Natural killer cell (primary cell): Measurements from ENCODE around the gene MPV17. TPM values are rescaled to one million over a fixed set of nuclear protein-coding genes. Genes with fewer than 3 reads are reported as not detected.
"Not testable (repeated sequence)": the region's sequence is repeated elsewhere in the genome, so short reads cannot be mapped to it uniquely, and the experiment has no call there.

Source experiments
- ATAC-seq, 3 donors: fragments of 150-1000 bp in 2 of 3; fragments of 200-7000 bp in 1 of 3; cut with Tn5 transposase; 1 replicate in 1 of 3; 2 replicates in 2 of 3; pipeline ENCODE4 v1.10.0; 2021; ENCODE audit warnings: mild to moderate bottlenecking in 2 of 3, moderate library complexity in 2 of 3
- DNase-seq, 2 donors: peaks; one replicate each; pipeline versions ENCODE4 v3.0.0 to v3.0.0-alpha.2; 2013 to 2021; ENCODE audit warnings: mixed read lengths in 1 of 2
- H3K27ac ChIP-seq: one replicate; pipeline ENCODE4 v1.5.1; 2013; ENCODE audit warnings: mild to moderate bottlenecking, low read length
- H3K27me3 ChIP-seq: one replicate; pipeline ENCODE4 v1.6.1; 2013; ENCODE audit warnings: low read length; ENCODE audit not compliant: control insufficient read depth, insufficient read depth
- H3K36me3 ChIP-seq: one replicate; pipeline ENCODE4 v1.6.1; 2013; ENCODE audit warnings: low read length; ENCODE audit not compliant: control insufficient read depth, insufficient read depth
- H3K4me1 ChIP-seq: one replicate; pipeline ENCODE4 v1.6.1; 2013; ENCODE audit warnings: low read length; ENCODE audit not compliant: control insufficient read depth, insufficient read depth
- H3K4me3 ChIP-seq: one replicate; pipeline ENCODE4 v1.5.1; 2013; ENCODE audit warnings: low read length
- H3K9me3 ChIP-seq: one replicate; pipeline ENCODE4 v1.6.1; 2013; ENCODE audit warnings: low read length; ENCODE audit not compliant: control insufficient read depth, insufficient read depth
- H3K27ac Mint-ChIP-seq, 2 donors: one replicate each; pipeline ENCODE4 v1.8.0; 2022; ENCODE audit warnings: mild to moderate bottlenecking in 2 of 2, mixed read lengths in 2 of 2, moderate library complexity in 1 of 2
- H3K27me3 Mint-ChIP-seq, 2 donors: one replicate each; pipeline ENCODE4 v1.8.0; 2022; ENCODE audit warnings: low read depth in 2 of 2, mixed read lengths in 2 of 2
- H3K36me3 Mint-ChIP-seq: one replicate; pipeline ENCODE4 v1.8.0; 2022; ENCODE audit warnings: mixed read lengths
- H3K4me1 Mint-ChIP-seq, 2 donors: one replicate each; pipeline ENCODE4 v1.8.0; 2022; ENCODE audit warnings: mixed read lengths in 2 of 2
- H3K4me3 Mint-ChIP-seq: one replicate; pipeline ENCODE4 v1.8.0; 2022; ENCODE audit warnings: mild to moderate bottlenecking, moderate library complexity, mixed read lengths
- H3K9me3 Mint-ChIP-seq, 2 donors: one replicate each; pipeline ENCODE4 v1.8.0; 2022; ENCODE audit warnings: mixed read lengths in 2 of 2
- WGBS: methylation state at CpG from one replicate; pipeline ENCODE4 v1.1.7; 2013; ENCODE audit warnings: missing lambda C conversion rate; ENCODE audit not compliant: insufficient coverage; 5-methylcytosine and 5-hydroxymethylcytosine counted together
- intact Hi-C: fragments of 100-400 bp; cut with micrococcal nuclease; formaldehyde crosslinking; loops from one replicate; pipeline ENCODE4 v1.14.2; 2022
- total RNA-seq, 4 donors: library from RNA; stranded (reverse); fragments of 120-200 nt in 1 of 4; gene quantifications; one replicate each; pipeline versions ENCODE4 v1.2.3 to v1.2.4, GENCODE V29; 2013 to 2022
- TF ChIP-seq, protein P1 (sequence below): fragments of 200-600 bp; IDR thresholded peaks from one replicate; pipeline ENCODE4 v1.8.0; 2022; ENCODE audit warnings: antibody characterized with exemption

MPV17 gene
- total RNA-seq, 3 donors from 2014 or later (not counting 1 experiment from before 2014, with no cell fraction given), result 63.9 to 75.2 (median 64.8) TPM

DNA sequence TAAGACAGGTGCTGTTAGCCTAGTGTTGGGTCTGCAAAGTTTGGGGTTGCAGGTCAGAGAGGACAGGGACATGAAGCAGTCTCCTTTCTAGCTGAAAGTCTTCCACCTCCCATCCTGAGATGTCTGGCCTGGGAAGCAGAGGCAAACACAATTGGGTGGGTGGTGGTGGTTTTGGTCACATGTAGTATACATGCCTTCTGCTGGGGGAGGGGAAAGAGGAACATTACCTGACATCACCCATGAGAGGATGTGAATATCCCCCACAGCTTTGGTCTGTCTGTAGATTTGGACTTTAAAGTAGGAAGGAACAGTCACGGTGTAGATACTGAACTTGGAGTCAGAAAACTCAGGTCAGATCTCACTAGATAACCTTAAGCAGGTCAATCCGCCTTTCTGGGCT lies 52.2 kb downstream of the MPV17 start:
- no peaks in the 10 kb centered on the region for H3K9me3 Mint-ChIP-seq
- Histone ChIP-seq H3K36me3 (no peaks in the 10 kb centered on the region), H3K27me3 (no peaks in the 10 kb centered on the region), H3K4me3 (no peak overlapping the region), H3K9me3 (no peaks in the 10 kb centered on the region), H3K27ac (no peak overlapping the region), H3K4me1 (no peaks in the 10 kb centered on the region)
- no peak overlapping the region for H3K27ac Mint-ChIP-seq
- no peak overlapping the region for H3K4me3 Mint-ChIP-seq
- intact Hi-C loops, result no loop called here
- H3K36me3 Mint-ChIP-seq, result no peaks in the 10 kb centered on the region
- ATAC-seq, result no peak
- 59% methylated on average over 2 of the region's 2 CpGs for WGBS
- TF ChIP-seq, protein P1, sequence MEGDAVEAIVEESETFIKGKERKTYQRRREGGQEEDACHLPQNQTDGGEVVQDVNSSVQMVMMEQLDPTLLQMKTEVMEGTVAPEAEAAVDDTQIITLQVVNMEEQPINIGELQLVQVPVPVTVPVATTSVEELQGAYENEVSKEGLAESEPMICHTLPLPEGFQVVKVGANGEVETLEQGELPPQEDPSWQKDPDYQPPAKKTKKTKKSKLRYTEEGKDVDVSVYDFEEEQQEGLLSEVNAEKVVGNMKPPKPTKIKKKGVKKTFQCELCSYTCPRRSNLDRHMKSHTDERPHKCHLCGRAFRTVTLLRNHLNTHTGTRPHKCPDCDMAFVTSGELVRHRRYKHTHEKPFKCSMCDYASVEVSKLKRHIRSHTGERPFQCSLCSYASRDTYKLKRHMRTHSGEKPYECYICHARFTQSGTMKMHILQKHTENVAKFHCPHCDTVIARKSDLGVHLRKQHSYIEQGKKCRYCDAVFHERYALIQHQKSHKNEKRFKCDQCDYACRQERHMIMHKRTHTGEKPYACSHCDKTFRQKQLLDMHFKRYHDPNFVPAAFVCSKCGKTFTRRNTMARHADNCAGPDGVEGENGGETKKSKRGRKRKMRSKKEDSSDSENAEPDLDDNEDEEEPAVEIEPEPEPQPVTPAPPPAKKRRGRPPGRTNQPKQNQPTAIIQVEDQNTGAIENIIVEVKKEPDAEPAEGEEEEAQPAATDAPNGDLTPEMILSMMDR, result no peak
- DNase-seq, result no peak
- peaks cover 13 to 15% of the 10 kb centered on the region in 2 donors for H3K27me3 Mint-ChIP-seq
- no peaks in the 10 kb centered on the region for H3K4me1 Mint-ChIP-seq

DNA sequence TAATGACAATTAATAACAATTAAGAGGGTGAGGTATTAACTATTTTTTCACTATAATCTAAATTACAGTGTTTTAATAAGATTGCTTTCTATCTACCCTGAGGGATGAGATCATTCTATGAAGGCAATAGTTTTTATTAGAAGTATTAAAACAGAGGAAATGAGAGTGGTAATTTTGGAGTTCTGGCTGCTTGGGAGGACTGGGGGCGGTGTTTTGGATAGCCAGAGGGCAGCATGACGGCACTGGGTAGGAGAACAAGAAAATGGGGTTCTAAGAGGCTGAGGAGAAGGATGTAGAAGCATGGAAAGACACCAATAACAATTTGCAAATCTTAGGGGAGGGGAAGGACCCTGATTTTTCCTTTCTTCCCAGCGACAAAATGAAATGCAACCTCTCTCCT lies 52.8 kb downstream of the MPV17 start:
- no peaks in the 10 kb centered on the region for H3K9me3 ChIP-seq
- no peak for ATAC-seq
- no peak overlapping the region for H3K27ac ChIP-seq
- TF ChIP-seq, protein P1, result no peak
- H3K27me3 ChIP-seq, result no peaks in the 10 kb centered on the region
- no peak overlapping the region for H3K4me3 ChIP-seq
- Mint-ChIP-seq H3K27ac (no peak overlapping the region), H3K27me3 (peaks cover 15 to 17% of the 10 kb centered on the region in 2 donors), H3K4me3 (no peak overlapping the region), H3K36me3 (no peaks in the 10 kb centered on the region), H3K4me1 (no peaks in the 10 kb centered on the region), H3K9me3 (no peaks in the 10 kb centered on the region)
- peaks cover 2% of the 10 kb centered on the region for H3K4me1 ChIP-seq
- no peak for DNase-seq
- intact Hi-C loops, result no loop called here
- WGBS, result 92% methylated on average over 2 of the region's 3 CpGs
- H3K36me3 ChIP-seq, result no peaks in the 10 kb centered on the region

DNA sequence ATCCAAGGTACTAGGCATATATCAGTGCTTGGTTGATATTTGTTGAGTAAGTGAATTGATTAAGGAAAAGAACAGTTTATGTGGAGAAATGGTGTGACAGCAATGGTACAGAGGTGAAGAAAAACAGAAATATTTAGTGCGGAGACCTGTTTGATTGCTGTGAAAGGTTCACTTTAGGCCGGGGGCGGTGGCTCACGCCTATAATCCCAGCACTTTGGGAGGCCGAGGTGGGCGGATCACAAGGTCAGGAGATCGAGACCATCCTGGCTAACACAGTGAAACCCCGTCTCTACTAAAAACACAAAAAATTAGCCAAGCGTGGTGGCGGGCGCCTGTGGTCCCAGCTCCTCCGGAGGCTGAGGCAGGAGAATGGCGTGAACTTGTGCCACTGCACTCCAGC lies 54.6 kb downstream of the MPV17 start:
- H3K9me3 Mint-ChIP-seq, H3K4me3 ChIP-seq, intact Hi-C loops, DNase-seq, ATAC-seq, H3K4me3 Mint-ChIP-seq, H3K27ac ChIP-seq, H3K27ac Mint-ChIP-seq, H3K36me3 ChIP-seq, H3K9me3 ChIP-seq, H3K36me3 Mint-ChIP-seq: not testable (repeated sequence)
- 89% methylated on average over 9 of the region's 13 CpGs for WGBS
- Mint-ChIP-seq H3K27me3 (peaks cover 20 to 21% of the 10 kb centered on the region in 2 donors), H3K4me1 (peaks cover 9 to 11% of the 10 kb centered on the region in 2 donors)
- Histone ChIP-seq H3K27me3 (peaks cover 14% of the 10 kb centered on the region), H3K4me1 (peaks cover 20% of the 10 kb centered on the region)

DNA sequence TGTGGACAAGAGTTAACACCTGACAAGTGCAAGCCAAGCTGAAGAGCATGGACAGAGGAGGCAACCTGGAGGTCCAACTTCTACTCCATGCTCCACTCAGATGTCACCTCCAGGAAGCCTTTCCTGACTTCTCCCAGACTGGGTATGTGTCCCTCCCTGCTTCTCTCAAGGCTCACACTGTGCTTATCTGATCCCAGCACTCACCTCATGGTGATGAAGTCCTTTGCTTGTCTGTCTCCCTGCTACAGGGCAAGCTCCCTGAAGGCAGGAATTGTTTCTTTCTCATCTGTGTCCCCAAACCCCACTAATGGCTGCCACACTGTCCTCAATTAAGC lies 57.4 kb downstream of the MPV17 start:
- peaks cover 27% of the 10 kb centered on the region for H3K27me3 ChIP-seq
- intact Hi-C loops, result no loop called here

More for the DNA sequence above, 57.4 kb downstream of the MPV17 start:
- ATAC-seq (no peak), DNase-seq (no peak)
- Mint-ChIP-seq H3K4me3 (peak overlapping the region; percentile 21), H3K36me3 (no peaks in the 10 kb centered on the region), H3K27ac (no peak overlapping the region), H3K4me1 (peaks cover 22 to 27% of the 10 kb centered on the region in 2 donors), H3K27me3 (peaks cover 36 to 40% of the 10 kb centered on the region in 2 donors), H3K9me3 (no peaks in the 10 kb centered on the region)
- no peaks in the 10 kb centered on the region for H3K9me3 ChIP-seq
- no peaks in the 10 kb centered on the region for H3K36me3 ChIP-seq
- TF ChIP-seq, protein P1, result no peak
- no peak overlapping the region for H3K4me3 ChIP-seq
- H3K4me1 ChIP-seq, result peaks cover 29% of the 10 kb centered on the region
- no peak overlapping the region for H3K27ac ChIP-seq
